ENCODE measurements around the gene ZDHHC3. TPM values are rescaled to one million over a fixed set of nuclear protein-coding genes. Genes with fewer than 3 reads are reported as not detected.

Gene ZDHHC3
- total RNA-seq, 1 donor from 2014 or later: 36.6 TPM

DNA sequence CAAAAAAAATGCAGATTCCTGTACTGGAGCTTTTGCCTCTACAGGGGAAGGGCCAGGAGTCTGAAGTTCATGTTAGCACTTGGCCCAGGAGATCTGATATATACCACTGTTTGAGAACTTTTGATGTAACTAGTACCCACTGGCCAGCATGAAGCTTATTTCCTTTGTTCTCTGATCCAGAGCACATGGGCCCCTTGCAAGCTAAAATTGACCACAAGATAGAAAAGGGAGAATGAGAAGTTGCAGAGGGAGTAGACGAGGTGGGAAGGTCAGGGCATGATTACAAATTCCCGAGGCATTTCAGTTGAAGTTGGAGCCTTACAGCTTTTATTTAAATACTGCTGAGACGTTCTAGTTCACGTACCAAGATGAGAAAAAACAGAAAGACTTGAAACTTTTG, 73.3 kb downstream of the ZDHHC3 start:
- DNase-seq (ENCODE audit: low spot score) (no peak), ATAC-seq (peak; percentile 29)

DNA sequence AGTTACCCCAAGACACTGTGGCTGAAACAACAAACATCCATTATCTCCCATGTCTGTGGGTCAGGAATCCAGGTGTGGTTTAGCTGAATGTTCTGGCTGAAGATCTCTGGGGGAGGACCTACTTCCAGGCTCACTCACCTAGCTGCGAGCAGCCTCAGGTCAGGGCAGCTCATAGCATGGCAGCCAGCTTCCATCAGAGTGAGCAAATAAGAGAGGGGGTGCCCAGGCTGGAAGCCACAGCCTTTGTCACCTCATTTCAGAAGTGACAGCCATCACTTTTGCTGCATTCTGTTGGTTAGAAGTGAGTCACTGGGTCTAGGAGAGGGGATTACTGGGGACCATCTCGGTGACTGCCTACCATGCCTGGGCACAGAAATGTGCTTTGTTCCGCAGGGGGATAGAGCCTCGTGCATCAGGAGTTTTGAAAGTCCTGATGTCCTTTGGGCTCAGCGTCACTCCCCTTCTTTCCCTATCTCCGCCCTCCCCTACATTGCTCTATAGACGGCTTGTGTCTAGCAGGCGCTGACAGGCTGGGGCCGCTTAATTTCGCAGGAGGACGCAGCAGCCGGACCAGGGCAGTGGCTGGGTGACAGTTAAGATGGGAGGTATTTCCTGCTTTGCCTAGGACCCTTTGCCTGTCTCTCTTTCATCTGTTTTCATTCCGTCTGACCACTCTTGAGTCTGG, 76.1 kb downstream of the ZDHHC3 start:
- DNase-seq (ENCODE audit: low spot score) (no peak), ATAC-seq (no peak)

DNA sequence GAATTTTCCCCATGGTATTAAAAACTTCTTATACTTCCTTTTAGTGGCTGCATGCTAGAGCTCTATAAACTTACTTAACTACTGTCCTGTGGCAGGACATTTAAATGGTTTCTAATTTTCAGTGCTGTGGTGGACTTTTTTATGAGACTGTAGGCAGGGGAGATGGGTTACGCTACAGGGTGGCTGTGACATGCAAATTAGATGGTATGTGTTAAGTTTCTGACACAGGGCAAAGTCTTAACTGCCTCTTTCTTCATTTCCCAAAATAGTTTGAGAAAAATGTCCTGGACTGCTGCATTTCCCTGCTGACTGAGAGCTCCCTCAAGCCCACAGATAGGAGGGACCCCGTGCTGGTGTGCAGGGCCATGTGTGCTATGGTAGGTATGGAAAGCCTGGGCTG, 79.5 kb downstream of the ZDHHC3 start:
- ATAC-seq (no peak), DNase-seq (ENCODE audit: low spot score) (no peak)

DNA sequence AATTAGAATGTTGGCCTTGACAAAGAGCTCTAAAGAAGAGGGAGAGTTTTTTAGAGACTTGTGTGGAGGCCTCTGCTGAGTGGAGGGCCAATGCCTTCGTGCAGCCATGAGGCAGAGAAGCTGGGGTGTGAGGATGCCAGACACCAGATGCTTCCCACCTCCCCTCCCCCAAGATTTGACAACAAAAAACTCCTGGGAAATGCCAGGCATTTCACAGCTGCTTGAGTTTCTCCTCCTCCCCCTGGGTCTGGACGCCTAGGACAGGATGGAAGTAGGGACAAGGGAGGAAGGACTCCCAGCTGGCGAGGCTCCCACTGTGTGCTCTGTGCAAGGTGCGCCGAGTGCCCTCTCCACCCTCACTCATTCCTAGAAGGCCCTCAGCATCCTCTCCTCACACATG, 81.5 kb downstream of the ZDHHC3 start:
- no peak for ATAC-seq
- DNase-seq (ENCODE audit: low spot score): no peak

DNA sequence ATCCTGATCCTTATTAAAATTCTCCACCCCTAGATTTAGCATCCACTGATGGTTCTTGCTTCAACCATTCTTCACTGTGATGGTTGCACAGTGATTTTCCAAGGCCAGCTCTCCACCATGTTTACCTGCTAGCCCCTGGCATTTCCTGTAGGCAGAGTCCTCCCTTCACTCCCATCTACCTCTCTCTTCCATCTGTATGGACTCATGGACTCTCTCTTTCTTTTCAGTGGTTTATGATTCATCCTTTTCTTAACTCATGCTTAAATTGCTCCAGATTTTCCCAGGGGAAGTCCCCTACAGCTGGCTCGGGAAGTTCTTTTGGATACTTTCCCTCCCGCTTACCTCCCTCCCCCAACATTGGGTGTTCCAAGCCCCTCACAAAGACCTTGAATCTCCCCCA, 82.9 kb downstream of the ZDHHC3 start:
- ATAC-seq (no peak), DNase-seq (ENCODE audit: low spot score) (no peak)

DNA sequence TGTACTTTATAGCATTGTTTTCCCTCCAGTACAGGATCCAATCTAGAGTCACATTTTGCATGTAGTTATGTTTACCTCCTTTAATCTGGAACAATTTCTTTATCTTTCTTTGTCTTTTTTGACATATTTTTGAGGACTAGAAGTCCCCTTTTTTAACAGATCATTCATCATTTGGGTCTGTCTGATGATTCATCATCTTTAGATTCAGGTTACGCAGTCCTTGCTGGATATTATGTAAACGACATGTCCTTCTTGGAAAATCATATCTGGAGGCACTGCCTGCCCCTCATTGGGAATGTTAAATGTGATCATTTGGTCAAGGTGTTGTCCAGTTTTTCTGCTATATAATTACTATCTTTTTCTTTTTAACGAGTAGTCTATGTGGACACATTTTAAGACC, 83.3 kb downstream of the ZDHHC3 start:
- DNase-seq (ENCODE audit: low spot score) (no peak), ATAC-seq (no peak)

DNA sequence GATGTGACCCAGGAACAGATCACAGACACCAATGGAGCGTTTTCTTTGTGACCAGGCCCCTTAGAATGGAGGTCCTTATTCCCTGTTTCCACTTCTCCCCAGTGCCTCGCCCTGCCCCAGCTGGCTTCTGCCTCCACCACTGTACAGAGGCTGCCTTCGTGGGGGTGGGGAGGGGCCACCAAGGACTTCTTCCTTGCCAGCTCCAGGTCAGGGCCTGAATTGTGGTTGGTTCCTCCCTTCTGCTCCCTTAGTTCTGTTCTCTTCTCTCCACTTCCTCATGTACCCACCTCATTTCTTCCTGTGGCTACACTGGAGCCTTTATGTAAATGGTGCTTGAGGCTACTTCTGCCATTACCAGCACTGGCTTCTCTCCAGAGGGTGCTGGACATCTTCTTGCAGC, 85.1 kb downstream of the ZDHHC3 start:
- ATAC-seq (no peak), DNase-seq (ENCODE audit: low spot score) (no peak)

DNA sequence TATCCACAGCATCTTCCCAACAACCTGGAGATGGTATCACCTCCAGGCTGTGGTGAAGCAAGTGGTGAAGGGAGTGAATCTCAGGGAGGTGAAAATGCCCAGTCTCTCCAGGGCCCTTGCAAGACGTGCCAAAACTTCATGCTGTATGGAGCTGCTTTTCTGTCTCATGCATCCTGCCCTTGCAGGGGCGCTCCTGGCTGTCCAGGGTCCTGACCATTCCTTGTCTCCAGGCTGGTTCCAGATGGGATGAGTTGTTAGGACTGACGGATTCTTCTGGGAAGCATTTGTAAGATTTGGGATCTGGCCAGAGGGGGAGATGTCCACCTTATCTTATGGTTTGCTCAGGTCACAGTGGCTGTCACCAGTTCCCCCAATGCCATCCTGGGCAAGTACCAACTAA, 85.7 kb downstream of the ZDHHC3 start:
- no peak for ATAC-seq
- no peak for DNase-seq (ENCODE audit: low spot score)

DNA sequence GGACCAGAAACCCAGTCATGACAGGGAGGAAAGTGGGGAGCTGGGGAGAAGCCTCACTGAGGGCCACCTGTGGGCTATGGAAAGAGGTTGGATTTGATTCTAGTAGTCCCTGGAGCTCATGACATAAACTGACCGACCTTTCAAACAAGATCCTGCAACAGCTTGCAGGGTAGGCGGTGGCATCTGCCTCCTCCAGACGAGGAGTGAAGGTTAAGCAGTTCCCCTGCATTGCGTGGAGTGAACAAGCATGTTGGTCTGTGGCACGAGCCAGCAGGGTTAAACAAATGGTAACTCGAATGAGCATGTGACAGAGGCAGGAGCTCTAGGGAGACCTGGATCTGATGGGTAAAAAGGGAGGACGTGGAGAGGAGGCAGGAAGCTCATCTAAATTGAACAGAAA, 88.9 kb downstream of the ZDHHC3 start:
- ATAC-seq (no peak), DNase-seq (ENCODE audit: low spot score) (no peak)

DNA sequence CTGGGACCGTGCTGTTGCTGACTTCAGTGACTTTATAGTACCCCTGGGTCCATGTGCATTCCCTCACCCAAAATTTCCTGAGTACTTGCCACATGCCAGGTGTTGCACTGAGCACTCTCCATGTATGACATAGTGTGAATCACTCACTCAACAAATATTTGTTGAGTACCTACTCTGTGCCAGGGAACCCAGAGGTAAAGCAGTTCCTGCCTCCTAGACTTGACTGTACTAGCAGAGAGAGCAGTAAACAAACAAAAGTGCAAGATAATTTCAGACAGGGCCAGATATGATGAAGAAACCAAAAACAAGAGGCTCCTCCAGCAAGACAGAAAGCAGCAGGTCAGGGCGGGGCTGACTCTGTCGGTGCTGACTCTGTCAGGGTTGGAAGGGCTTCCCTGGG, 89.4 kb downstream of the ZDHHC3 start:
- no peak for ATAC-seq

DNA sequence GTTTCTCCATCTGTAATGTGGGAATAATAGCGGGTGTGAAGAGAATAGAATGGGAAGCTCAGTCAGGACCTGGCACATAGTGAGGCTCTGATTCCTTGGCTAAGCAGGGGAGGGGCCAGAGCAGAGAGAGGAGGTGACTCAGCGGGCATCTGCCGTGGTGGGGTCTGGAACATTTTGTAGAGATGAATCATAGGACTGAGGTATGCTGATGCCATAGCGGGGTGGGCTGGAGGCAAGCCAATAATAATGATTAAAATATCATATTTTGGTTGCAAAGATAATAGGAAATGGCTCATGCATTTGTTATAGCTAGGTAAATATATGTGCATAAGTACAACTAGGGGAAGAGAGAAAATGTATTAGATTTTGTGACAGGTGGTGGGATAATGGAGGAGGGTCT, 90.4 kb downstream of the ZDHHC3 start:
- ATAC-seq (no peak), DNase-seq (ENCODE audit: low spot score) (no peak)

More for the DNA sequence above, 89.4 kb downstream of the ZDHHC3 start:
- DNase-seq (ENCODE audit: low spot score): no peak

DNA sequence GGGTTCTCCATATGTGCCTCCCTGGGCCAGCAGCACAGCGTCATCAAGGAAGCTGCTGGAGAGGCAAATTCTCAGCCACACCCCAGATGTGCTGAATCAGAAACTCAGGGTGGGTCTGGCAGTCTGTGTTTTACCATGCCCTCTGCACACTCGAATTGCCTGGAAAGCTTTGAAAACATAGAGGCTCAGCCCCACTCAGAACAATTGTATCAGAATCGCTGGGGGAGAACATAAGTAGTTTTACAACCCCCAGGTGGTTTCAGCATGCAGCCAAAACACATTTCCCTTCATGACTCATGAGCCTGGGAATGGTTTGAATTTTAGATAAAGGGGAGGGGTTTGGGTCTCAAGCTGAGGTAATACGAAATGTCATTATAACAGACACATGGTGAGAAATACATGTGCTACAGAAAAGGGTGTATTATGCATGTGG, 92.0 kb downstream of the ZDHHC3 start:
- DNase-seq (ENCODE audit: low spot score) (no peak), ATAC-seq (no peak)

DNA sequence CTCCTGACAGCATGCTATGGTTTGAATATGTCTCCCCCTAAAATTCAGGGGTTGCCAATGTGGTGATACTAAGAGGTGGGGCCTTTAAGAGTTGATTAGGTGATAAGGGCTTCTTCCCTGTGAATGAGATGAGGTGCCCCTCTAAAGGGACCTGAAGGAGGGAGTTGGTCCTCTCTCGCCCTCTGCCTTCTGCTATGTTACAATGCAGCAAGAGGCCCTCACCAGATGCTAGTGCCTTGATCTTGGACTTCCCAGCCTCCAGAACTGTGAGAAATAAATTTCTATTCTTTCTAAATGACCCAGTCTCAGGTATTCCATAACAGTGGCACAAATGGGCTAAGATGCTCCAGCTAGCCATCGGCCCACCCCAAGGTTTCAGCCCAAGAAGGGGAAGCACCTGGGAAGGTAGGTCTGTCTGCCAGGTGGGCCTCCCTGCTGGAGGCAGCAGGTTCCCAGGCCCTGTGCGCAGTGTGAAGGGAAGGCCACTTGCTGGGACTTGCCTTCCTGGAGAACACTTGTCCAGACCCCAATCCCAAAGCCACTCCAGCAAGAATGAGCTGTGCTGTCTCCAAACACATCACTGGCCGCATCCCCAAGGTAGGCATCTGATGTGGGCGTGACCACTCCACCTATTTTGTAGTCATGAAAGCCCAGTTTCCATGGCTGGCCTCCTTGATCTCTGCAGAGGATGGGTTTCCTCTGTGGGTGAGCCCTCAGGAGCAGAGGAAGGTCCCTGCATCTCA, 92.6 kb downstream of the ZDHHC3 start:
- DNase-seq (ENCODE audit: low spot score): no peak
- no peak for ATAC-seq

DNA sequence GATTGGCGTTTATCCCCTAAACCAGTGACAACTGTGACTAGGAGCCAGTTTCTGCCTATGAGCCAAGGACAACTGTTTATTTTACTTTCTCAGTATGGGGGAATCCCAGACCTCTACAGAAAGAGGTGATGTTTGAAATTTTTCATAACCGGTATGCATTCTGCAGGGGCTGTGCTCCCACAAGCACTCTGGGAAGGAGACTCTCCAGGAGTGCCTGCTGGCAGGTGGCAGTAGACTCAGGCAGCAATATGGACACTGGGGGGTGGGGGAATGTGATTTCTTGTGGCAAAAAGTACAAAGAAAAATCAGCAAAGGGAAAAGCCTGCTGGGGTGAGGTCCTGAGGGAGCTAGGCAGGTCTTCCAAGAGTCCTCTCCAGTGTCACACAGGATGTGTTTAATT, 95.7 kb downstream of the ZDHHC3 start:
- DNase-seq (ENCODE audit: low spot score) (no peak), ATAC-seq (no peak)

DNA sequence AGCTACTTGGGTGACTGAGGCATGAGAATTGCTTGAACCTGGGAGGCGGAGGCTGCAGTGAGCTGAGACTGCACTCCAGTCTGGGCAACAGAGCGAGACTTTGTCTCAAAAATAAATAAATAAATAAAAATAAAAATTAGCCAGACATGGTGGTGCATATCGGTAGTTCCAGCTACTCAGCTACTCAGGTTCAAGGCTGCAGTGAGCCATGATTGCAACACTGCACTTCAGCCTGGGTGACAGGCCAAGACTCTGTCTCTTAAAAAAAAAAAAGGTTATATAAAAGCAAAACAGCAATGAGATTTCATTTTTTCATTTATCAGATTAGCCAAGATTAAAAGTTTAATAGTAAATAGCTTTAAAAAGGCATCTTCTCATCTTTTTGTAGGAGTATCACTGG, 98.6 kb downstream of the ZDHHC3 start:
- no peak for DNase-seq (ENCODE audit: low spot score)
- peak; percentile 62 for ATAC-seq

DNA sequence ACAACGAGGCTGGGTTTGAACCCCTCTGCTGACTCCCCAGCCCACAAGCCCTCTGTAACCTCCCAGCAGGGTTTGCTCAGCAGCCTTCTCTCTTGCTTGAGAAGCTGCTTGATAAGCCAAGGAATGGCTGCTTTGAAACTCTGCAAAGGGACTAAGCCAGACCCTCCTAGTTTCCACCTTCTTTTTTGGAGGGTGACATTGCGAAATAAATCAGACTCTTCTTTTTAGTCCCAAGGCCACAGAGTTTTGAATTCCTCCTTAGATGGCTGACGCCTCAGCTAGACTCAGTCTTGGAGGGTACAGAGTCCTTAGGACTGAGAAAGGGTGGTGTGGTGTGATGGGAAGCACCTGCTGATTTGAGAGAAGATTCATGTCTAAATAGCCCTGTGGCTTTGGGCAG, 100.4 kb downstream of the ZDHHC3 start:
- DNase-seq (ENCODE audit: low spot score): no peak
- no peak for ATAC-seq

Other genes with a start within 250 kb of the ZDHHC3 start
- 1.2 TPM for gene ZNF501, start 246.5 kb downstream of the ZDHHC3 start, total RNA-seq
- gene KIAA1143, start 214.6 kb downstream of the ZDHHC3 start, total RNA-seq: 8.2 TPM
- 0.28 TPM for gene KIF15, start 214.4 kb downstream of the ZDHHC3 start, total RNA-seq
- gene TMEM42, start 114.3 kb downstream of the ZDHHC3 start, total RNA-seq: 9.7 TPM
- gene TGM4, start 101.6 kb downstream of the ZDHHC3 start, total RNA-seq: not detected
- 14.6 TPM for gene EXOSC7, start 70 bp upstream of the ZDHHC3 start, total RNA-seq
- 25.5 TPM for gene CLEC3B, start 50.1 kb upstream of the ZDHHC3 start, total RNA-seq
- gene CDCP1, start 170.2 kb upstream of the ZDHHC3 start, total RNA-seq: 0.53 TPM

Data from left lobe of liver (tissue), 2 donors.